CD4-positive, alpha-beta T cell treated with Interleukin-10 for 1 hour (primary cell): ENCODE results near the gene EPHB1.
"Not testable (repeated sequence)": the region's sequence is repeated elsewhere in the genome, so short reads cannot be mapped to it uniquely, and the experiment has no call there.

Source experiments
- DNase-seq: peaks from one replicate; pipeline ENCODE4 v3.0.0-alpha.2; 2020

The EPHB1 gene

DNA sequence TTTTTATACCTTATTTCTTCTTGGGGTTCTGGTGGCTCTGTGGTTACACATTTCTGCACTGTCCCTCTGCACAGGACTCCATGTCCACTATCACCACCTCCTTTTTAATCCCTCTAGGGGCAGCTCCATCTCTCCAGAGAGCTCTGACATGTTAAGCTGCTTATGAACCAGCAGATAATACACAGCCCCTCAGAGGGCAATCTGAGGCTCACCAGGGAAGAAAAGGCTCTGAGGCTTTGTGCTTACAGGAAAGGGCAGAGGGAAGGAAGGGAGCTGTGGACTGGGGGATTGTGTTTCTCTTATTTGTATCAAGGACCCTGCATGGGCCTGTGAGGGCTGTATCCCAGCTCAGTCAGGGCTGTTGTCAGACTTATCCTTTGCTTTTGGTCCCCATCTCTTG is 164.5 kb downstream of the EPHB1 start:
- no peak for DNase-seq

DNA sequence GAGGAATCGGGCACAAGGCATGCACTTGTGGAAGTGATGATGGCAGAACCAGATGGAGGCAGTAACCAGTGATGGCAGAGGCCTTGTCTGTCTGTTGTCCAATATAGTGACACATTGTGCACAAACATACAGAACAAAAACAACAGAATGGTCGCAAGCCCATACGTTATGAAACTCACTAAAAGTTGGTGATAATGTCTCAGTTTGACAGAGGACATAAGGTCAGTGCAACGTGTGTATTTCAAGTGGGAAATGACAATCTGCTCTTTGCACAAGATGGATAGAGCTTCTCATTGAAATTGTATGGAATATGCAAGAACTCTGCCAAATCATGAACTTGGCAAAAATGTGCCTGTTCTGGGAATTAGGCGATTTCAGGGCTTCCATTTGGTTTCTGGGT is 169.2 kb downstream of the EPHB1 start:
- no peak for DNase-seq

DNA sequence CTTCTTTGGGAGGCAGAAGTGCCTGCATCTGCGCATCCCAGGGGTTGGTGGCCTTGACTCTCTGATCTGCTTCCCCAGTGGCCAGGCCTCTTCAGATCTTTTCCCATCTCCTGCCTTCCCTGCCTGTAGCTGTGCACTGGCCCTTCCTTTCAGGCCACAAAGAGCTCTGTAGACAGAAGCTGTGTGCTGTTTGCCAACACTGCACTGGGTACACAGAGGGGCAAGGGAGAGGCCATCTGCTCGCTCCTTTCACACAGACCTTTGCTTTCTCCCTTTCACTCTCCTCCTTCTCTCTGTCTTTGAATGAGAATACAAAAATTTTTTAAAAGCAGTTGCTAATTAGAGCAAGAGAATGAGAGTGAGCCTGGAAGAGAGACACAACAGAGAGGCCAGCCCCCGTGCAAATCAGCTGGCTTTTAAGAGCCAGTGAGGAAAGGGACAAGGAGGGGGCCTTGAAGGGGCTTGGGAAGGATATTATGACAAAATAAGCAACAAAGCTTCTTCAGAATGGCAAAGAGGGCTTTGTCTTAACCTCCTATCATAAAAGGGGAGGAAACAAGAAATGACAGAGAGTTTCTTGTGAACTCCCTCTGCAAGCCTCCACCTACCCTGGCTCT is 170.9 kb downstream of the EPHB1 start:
- no peak for DNase-seq

DNA sequence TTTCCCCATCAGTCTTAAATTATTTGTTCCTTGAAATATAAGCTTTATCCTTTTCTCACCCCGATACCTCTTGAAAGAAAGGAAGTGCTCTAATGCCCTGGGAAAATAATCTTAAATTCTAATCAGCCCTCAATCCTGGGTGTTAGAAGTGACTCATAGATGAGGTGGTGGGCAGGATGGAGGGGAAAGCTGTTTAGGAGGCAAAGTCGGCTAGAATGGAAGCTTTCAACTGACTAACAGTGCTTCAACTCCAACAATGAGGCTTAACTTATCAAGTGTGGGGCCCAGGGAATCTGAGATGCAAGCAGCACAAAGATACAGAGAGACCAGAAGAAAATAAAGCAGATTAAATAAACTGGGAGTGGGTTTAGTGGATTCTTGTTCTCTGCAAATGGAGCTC is 175.8 kb downstream of the EPHB1 start:
- DNase-seq, result no peak

DNA sequence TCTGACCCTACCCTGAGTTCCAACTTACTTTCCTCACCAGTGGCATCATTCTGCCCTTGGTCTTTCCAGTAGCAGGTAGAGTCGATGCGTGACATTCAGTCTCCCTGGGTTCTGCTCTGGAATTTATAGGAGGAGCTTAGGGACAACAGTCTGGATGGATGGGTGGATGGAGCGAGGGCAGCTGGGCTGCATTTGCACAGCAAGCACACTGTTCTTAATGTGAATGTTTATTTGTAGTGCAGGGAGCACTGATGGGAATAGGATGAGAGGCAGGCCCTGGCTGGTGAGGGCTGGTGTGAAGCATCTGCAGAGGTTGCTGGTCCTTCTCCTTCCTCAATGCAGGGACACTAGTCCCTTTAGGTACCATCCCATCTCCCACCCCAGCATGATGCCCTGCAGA is 176.2 kb downstream of the EPHB1 start:
- DNase-seq, result no peak

DNA sequence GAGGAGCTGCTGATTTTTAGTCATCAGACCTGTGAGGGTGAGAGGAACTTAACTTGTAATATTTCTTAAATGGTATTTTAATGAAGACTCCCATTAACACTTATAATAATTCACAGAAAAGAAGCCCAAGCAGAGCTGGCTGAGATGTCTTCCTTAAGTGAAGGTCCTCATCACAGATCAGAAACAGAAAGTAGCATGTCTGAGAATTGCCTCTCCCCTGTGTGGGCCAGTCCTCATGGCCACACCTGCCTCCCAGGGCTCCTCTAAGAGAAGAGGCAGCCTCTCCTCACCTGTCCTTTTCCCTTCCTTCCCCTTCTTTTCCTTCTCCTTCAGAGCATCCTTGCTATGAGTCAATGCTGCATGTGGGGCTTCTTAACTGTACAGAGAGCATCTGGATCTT is 176.8 kb downstream of the EPHB1 start:
- not testable (repeated sequence) for DNase-seq

DNA sequence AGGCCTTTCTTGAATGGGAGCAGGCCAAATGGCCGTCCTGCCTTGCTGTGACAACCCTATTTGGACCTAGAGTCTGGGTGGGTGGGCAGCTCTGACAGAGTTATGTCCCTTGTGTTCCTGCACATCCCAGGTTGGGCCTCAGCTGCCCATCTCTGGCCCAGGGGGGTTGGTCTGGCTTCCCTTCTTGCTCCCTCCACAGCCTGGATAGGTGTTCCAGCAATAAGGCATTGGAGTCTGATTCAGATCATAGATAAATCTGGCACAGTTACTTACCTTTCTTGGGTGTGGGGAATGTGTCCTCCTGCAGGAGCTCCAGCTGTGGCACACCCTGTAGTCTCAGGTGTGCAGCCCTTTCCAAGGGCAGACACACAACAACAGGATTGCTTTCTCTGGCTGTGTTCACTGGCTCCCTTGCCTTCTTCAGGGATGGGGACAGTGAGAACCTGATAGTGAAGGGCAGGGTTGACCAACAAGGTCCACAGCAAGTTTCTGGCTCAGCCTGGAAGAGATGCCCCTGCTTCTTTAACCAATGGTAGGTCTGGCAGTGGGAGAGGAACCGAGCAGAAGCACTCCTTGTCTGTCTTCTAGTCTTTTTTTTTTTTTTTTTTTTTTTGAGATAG is 177.9 kb downstream of the EPHB1 start:
- no peak for DNase-seq

DNA sequence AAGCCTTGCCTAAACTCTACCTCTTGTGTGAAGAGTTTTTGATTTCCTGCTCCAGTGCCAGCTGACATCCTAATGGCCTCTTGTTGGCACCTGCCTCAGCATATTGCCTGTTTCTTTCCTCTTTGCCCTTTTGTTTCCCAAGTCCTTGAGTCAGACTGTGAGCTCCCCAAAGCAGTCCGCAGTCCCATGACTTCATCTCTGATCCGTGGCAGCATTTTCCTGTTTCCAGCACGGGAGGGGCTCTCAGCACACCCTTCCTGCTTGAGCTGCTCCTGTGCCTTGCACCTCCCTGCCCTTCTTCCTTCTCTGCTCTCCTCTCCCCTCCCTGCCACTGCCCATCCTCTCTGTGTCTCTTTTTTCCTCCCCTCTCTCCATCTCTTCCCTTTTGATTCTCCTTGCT is 179.6 kb downstream of the EPHB1 start:
- no peak for DNase-seq

DNA sequence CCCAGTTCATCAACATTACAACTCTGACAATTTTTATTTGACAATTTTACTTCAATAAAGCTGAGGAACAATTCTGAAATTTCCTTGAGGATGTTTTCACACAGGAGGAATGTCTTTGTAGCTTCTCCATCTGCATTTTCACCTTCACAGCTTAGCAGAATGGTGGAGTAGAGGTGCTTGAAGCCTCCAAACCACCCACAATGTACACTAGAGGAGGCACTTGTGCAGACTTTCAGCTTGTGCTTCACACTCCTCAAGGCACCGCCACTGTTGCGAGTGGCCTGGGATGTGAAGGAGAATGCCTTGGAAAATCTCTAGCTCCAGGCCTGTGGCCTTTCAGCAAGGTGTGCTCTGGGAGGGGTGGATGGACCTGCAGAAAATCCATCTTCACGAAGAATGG is 181.9 kb downstream of the EPHB1 start:
- no peak for DNase-seq

DNA sequence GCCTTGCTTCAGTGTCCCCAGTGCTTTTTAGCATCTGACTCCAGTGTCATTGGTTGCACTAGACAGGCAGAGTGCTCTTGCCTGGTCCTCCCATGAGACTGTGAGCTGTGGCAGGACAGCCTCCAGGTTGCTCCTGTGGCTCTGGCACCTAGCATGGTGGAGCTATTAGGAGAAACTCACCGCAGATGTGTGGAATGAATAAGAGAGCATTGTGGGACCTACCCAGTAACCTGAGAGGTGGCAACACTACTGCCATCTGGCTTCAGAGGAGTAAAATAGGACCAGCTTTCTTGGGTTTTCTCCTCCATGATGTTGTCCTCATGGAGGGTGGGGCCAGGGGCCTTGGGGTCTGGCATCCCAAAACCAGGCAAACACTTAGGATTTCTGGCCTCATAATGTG is 183.6 kb downstream of the EPHB1 start:
- no peak for DNase-seq

DNA sequence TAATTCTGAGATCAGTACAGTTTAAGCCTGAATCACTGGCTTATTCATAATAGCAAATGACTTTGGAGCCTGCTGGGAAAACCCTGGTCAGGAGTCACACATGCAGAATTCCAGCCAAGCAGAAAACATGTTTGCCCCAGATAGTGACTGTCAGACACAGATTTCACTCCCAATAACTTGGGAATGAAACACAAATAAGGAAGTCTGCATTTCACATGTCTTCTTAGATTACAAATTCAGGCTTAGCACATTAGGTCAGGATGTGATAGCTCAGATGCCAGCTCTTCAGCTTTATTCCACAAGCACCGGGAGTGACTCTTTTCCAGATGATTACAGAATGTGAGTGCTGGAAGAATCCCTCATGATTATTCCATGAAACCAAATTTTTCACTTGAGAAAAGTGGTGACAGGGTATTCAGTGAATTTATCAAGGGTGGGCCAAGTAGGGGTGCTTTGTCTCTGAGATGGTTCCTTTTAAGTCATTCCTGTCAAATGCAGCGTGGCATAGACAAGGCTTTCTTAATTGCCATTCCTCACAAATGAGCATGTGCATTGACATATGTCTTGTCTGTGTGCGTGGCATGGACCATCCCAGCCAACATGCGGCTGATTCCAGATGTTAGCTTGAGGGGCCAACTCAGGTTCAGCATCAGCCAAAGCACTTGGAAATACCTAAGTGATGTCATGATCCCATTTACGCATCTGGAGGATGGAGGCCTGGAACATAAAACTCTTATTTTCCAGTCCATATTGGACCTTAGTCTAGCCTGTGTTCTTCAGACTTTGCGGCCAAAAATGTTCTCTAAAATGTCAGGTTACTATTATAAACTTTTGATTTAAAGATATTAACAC is 191.0 kb downstream of the EPHB1 start:
- no peak for DNase-seq

DNA sequence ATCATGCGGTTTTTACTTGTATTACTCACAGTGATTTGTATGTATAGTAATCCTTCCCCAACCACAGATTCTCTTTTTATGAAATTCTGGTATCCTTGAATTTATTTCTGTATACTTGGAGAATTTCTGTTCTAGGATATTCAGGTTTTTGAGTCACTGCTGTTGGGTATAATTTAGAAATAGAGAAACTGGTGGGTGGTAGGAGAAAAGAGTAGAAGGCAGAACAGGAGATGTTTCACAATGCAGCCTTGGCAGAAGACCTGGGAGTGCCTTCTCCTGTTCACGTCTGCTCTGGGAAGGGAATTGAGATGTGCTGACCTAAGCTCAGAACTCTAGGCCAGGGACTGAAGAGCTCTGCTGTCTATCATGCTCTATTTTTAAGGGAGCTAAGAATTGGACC is 193.6 kb downstream of the EPHB1 start:
- no peak for DNase-seq

DNA sequence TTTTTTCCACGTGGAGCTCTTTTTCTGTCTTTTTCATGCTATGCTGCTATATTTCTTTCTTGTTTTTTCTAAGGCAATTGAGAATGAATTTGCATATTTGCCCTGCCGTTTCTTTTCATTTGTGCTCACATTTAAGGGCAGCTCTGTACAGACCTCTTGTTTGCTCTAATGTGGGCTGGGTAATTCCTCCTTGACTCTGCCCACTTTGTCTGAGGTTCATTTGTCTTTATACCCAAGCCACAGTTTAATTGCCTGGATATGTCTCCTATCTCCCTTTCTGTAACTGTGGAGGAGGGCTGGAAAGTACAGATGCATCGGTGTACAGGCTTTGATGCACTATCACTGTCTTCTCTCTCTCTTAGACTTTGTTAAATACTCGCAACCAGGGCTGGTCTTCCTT is 195.9 kb downstream of the EPHB1 start:
- no peak for DNase-seq

DNA sequence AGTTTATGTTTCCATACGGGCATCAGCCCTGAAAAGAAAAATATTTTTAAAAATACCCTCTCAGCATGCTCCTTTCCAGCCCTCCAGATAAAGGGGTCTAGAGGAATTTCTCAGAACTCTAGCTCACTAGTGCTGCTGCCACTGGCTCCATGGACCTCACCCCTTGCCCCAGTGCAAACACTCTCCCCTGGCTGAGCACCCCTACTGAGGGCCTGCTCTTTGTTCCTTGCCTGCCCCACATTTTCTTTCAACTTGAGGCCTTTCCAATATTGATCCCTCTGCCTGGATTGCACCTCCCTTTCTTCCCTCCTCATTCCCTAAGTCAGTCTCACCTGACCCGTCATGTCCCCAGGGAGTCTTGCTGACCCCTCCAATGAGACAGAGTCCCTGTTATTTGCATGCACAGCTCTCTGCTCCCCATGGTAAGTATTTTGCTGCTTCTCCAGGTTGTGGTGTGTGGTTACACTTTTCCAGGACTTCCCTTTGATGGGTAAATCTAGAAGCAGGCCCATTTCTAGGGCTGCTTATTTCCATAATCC is 196.5 kb downstream of the EPHB1 start:
- no peak for DNase-seq

DNA sequence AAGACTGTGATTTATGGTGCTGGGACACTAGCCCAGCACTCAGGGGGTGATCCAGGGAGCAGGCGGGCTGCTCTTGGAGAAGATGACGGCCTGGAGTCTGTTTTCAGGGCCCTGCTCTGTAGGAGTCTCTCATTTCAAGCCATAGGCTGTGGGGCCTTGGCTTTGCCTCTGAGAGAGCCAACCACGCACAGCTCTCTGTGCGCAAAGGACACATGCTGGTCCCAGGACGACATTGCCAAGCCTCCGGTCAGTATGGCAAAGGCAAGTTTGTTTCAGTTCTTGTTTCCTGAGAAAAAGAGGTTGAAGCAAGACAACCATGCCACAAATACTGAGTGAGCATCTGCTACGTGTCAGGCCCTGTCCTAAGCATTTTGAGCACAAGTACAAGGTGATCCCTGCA is 197.1 kb downstream of the EPHB1 start:
- DNase-seq, result no peak

DNA sequence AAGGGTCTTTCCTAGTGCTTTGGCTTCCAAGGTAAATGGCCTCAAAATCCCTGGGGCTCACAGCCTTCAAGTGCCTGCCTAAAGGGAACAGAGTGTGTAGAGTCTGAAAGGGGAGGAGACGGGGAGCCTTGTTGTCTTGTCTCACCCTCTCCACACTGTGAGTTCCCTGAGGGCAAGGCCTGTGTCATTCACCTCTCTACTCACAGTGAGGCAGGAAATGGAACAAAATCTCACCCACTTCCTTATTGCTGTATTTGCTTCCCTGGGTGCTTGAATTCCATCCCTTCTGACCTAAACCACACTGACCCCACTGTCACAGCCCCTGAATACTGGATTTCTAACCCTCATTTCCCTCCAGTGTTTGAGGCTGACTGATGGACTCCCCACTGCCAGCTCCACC is 197.5 kb downstream of the EPHB1 start:
- DNase-seq, result no peak

DNA sequence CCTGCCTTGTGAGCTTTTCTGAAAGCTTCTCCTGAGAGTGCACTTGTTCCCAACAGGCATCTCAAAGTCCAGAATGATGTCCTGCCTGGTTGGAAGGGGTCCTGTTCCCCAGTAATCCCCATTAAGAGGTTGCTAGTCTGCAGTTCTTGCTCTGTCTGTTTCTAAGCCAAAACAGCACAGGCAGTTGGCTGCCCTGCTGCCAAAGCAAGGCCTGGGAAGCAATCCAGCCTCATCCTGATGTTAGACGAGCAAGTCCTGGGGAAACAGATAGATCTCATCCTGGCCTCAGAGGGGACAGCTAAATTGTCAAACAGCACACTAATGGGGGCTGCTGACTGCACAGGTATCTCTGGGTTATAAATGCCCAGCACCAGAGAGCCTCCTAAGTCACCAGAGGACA is 198.0 kb downstream of the EPHB1 start:
- no peak for DNase-seq

DNA sequence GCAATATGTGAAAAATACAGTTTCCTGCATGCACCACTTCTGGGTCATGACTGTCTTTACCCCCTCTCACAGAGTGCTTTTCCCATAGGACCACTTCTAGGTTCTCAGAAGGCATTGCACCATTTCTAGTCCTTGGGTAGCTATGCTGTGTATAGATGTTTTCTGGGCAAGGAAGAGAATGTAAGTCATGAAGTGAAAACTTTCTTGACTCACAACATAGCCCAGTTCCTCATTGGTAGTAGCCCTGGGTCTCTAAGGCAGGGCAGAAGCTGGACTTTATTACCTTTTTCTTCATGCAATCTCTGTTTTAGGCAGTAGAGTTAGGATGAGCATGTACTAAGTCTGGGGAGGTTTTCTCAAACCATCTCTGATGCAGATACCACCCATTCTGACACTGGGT is 203.1 kb downstream of the EPHB1 start:
- no peak for DNase-seq

DNA sequence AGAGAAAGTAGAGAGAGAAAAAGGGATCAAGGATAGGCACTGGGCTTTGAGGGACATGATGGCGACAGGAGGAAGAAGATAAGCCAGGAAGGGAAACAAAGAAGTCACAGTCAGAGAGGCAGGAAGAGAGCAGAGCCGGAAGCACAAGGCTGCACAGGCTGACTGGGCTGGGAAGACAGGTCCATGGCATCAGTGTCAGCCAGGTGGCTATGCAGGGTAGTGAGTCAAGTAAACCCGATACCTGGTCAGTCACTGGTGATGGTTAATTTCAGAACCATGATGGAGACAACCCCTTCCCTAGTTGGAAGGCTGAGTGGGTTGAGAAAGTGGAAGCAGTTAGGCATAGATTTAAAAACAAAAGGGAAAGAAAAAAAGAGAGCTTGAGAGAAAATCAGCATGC is 203.8 kb downstream of the EPHB1 start:
- DNase-seq, result no peak

DNA sequence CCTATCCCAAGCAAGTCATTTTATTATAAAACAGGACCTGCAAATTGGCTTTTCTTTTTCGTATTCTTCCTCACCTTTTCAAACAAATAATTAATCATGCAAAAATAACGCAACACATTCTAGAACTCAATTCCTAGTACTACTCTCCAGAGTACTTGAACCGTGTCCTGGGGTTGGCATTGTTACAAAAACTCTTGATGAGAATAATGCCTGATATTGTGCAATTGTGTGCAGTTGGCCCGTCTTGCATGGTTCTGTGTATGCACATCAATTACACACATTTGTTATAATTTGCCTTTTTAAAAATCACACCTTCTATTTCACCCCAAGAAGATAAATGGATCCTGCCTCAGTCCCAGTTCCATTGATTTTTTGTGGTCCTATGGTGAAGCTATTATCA is 205.4 kb downstream of the EPHB1 start:
- no peak for DNase-seq

DNA sequence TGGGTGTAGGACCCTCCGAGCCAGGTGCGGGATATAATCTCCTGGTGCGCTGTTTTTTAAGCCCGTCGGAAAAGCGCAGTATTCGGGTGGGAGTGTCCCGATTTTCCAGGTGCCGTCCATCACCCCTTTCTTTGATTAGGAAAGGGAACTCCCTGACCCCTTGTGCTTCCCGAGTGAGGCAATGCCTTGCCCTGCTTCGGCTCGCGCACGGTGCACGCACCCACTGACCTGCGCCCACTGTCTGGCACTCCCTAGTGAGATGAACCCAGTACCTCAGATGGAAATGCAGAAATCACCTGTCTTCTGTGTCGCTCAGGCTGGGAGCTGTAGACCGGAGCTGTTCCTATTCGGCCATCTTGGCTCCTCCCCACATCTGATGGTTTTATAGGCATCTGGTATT is 210.6 kb downstream of the EPHB1 start:
- DNase-seq, result not testable (repeated sequence)

DNA sequence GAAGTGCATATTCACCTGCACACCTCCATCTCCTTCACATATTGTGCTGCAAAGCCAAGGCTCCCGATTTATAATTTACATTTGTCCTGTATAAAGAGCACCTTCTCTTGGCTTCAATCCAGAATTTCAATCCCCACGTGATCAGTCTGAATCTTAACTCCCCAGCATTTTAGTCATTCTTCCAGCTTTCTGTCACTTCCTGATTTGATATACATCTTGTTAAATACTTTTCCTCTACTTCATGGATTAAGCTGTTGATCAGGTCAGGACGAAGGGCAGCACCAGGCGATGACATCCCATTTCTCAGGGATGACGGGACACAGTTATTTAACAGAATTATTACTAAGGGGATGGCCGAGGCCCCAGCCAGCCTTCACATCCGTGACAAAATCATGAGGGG is 212.5 kb downstream of the EPHB1 start:
- no peak for DNase-seq

DNA sequence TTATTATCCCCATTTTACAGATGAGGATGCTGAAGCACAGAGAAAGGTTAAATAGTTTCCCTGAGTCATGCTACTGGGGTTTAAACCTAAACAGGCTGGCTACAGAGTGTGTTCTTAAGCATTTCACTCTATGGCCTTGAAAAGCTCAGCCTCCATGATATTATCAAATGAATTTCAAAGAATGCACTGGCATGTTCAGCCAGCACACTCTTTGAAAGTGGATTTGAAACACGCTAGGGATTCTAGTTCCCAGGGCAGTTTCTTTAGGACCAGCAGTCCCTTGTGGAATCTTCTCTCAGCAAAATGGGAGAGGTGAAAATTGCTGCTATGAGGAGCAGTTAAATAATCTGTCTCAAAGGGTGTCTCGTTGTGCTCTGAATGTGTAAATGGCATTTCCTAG is 213.3 kb downstream of the EPHB1 start:
- no peak for DNase-seq

DNA sequence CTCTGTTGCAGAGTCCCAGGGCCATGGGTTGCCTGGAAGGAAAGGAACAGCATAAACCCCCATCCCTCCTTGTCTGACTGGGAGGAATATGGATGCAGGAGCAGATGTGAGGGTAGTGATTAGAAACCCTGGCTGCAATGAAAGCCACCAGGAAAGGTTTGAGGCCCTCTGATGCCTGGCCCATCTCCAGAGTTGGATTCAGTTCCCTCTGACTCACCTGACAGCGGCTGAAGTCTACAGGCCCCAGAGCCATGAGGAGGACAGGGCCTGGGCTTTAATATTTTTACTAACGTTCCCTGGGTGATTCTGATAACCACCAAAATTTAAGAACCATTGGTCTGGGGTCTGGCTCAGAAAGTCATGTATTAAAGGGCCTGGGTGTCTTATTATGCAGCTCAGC is 214.0 kb downstream of the EPHB1 start:
- no peak for DNase-seq
